Liver (tissue), 9 donors: Measurements from ENCODE around the gene UROC1. TPM values are rescaled to one million over a fixed set of nuclear protein-coding genes. Genes with fewer than 3 reads are reported as not detected.

ENCODE experiments used
- DNase-seq: peaks from one replicate; pipeline ENCODE4 v3.0.0-alpha.2; 2017; ENCODE audit warnings: low spot score
- H3K27ac ChIP-seq, 2 donors: one replicate each; pipeline ENCODE4 v1.7.0; 2013; ENCODE audit warnings: inconsistent platforms in 2 of 2, low read length in 2 of 2, control low read depth in 1 of 2, low read depth in 1 of 2, mild to moderate bottlenecking in 1 of 2
- H3K27me3 ChIP-seq, 4 donors: one replicate each; pipeline versions ENCODE4 v1.6.1 to v1.7.0; 2013; ENCODE audit warnings: low read length in 3 of 4, inconsistent platforms in 1 of 4, mild to moderate bottlenecking in 1 of 4, moderate library complexity in 1 of 4; ENCODE audit not compliant: control insufficient read depth in 4 of 4, insufficient read depth in 4 of 4
- H3K36me3 ChIP-seq, 4 donors: one replicate each; pipeline versions ENCODE4 v1.6.1 to v1.7.0; 2013; ENCODE audit warnings: low read length in 3 of 4, mild to moderate bottlenecking in 3 of 4, low read depth in 1 of 4, moderate library complexity in 1 of 4; ENCODE audit not compliant: control insufficient read depth in 4 of 4, insufficient read depth in 3 of 4
- H3K4me1 ChIP-seq, 4 donors: one replicate each; pipeline versions ENCODE4 v1.6.1 to v1.7.0; 2013; ENCODE audit warnings: low read length in 3 of 4, mild to moderate bottlenecking in 3 of 4, moderate library complexity in 1 of 4; ENCODE audit not compliant: control insufficient read depth in 4 of 4, insufficient read depth in 4 of 4
- H3K4me3 ChIP-seq, 3 donors: one replicate each; pipeline versions ENCODE4 v1.6.1 to v1.7.0; 2013; ENCODE audit warnings: low read length in 3 of 3, control low read depth in 1 of 3, low read depth in 1 of 3, mild to moderate bottlenecking in 1 of 3
- H3K9ac ChIP-seq, 2 donors: one replicate each; pipeline ENCODE4 v1.7.0; 2013; ENCODE audit warnings: low read length in 2 of 2, mild to moderate bottlenecking in 2 of 2, moderate library complexity in 2 of 2, control low read depth in 1 of 2, low read depth in 1 of 2
- H3K9me3 ChIP-seq, 4 donors: one replicate each; pipeline versions ENCODE4 v1.6.1 to v1.7.0; 2013; ENCODE audit warnings: low read length in 3 of 4; ENCODE audit not compliant: control insufficient read depth in 4 of 4
- EGR1 ChIP-seq, 2 donors: IDR thresholded peaks; 2 replicates each; pipeline ENCODE4 v1.6.1; 2016 to 2018; ENCODE audit warnings: antibody characterized with exemption in 2 of 2, low read depth in 2 of 2
- FOXA1 ChIP-seq: IDR thresholded peaks from 2 replicates; pipeline ENCODE4 v1.6.1; 2016; ENCODE audit warnings: antibody characterized with exemption
- FOXA2 ChIP-seq: IDR thresholded peaks from 2 replicates; pipeline ENCODE4 v1.6.1; 2016; ENCODE audit warnings: antibody characterized with exemption
- GABPA ChIP-seq, 2 donors: IDR thresholded peaks in 1 of 2; conservative IDR thresholded peaks in 1 of 2; 2 replicates each; pipeline ENCODE4 v1.6.1; 2016; ENCODE audit warnings: antibody characterized with exemption in 2 of 2, mild to moderate bottlenecking in 1 of 2, moderate library complexity in 1 of 2
- HNF4A ChIP-seq, 2 donors: conservative IDR thresholded peaks; 2 replicates each; pipeline ENCODE4 v1.6.1; 2016; ENCODE audit warnings: antibody characterized with exemption in 2 of 2, mild to moderate bottlenecking in 2 of 2
- HNF4G ChIP-seq: IDR thresholded peaks from 2 replicates; pipeline ENCODE4 v1.6.1; 2016; ENCODE audit warnings: antibody characterized with exemption
- JUND ChIP-seq, 2 donors: IDR thresholded peaks; 2 replicates each; pipeline ENCODE4 v1.6.1; 2016; ENCODE audit warnings: antibody characterized with exemption in 2 of 2
- NR2F2 ChIP-seq: IDR thresholded peaks from 2 replicates; pipeline ENCODE4 v1.6.1; 2016; ENCODE audit warnings: antibody characterized with exemption
- RAD21 ChIP-seq, 2 donors: IDR thresholded peaks; 2 replicates each; pipeline ENCODE4 v1.6.1; 2016; ENCODE audit warnings: antibody characterized with exemption in 2 of 2, mild to moderate bottlenecking in 2 of 2
- RXRA ChIP-seq, 2 donors: IDR thresholded peaks; 2 replicates each; pipeline ENCODE4 v1.6.1; 2017 to 2018; ENCODE audit warnings: antibody characterized with exemption in 2 of 2, mild to moderate bottlenecking in 1 of 2
- SP1 ChIP-seq: IDR thresholded peaks from 2 replicates; pipeline ENCODE4 v1.6.1; 2018; ENCODE audit warnings: antibody characterized with exemption, mild to moderate bottlenecking
- TAF1 ChIP-seq: conservative IDR thresholded peaks from 2 replicates; pipeline ENCODE4 v1.6.1; 2016; ENCODE audit warnings: antibody characterized with exemption, mild to moderate bottlenecking
- YY1 ChIP-seq: IDR thresholded peaks from 2 replicates; pipeline ENCODE4 v1.6.1; 2016; ENCODE audit warnings: antibody characterized with exemption, mild to moderate bottlenecking
- WGBS: extraction: QIAGEN DNeasy Blood & Tissue Kit; methylation state at CpG from one replicate; pipeline ENCODE4 v1.1.7; 2013; 5-methylcytosine and 5-hydroxymethylcytosine counted together
- polyA plus RNA-seq, 2 donors: library from polyadenylated mRNA; stranded (reverse) in 1 of 2; unstranded in 1 of 2; fragments of 200-250 nt in 1 of 2; fragments of >200 nt in 1 of 2; fragmentation: Nextera tagmentation in 1 of 2; extraction: Ambion mirVana in 1 of 2; gene quantifications; one replicate each; pipeline versions ENCODE4 v1.2.1 to v1.2.3, GENCODE V29; 2013 to 2015
- total RNA-seq, 2 donors: library from RNA; depleted of rRNA; stranded (reverse); fragments of >200 nt; gene quantifications; one replicate each; pipeline ENCODE4 v1.2.3, GENCODE V29; 2014
- TF ChIP-seq, protein P1 (sequence below): IDR thresholded peaks from 2 replicates; pipeline ENCODE4 v1.6.1; 2016; ENCODE audit warnings: antibody characterized with exemption
- TF ChIP-seq, protein P2 (sequence below): fragments of 150-350 bp; IDR thresholded peaks from 2 replicates; pipeline ENCODE4 v1.5.1; 2017; ENCODE audit warnings: improper control_type of control experiment, low read depth, low read length; ENCODE audit not compliant: missing input control
- TF ChIP-seq, protein P3 (sequence below): IDR thresholded peaks from 2 replicates; pipeline ENCODE4 v1.6.1; 2016; ENCODE audit warnings: antibody characterized with exemption
- TF ChIP-seq, protein P4 (sequence below): IDR thresholded peaks from 2 replicates; pipeline ENCODE4 v1.6.1; 2016; ENCODE audit warnings: antibody characterized with exemption
- TF ChIP-seq, protein P5 (sequence below): IDR thresholded peaks from 2 replicates; pipeline ENCODE4 v1.6.1; 2016; ENCODE audit warnings: antibody characterized with exemption, mild to moderate bottlenecking
- donor health status: healthy.
- donor health status: healthy.
- donor health status: healthy.
- donor health status: healthy.
- donor health status: healthy.

UROC1 gene
- total RNA-seq (10 to 100 TPM in 1 of 2 donors, 1 to 10 TPM in 1; 5.9 to 28.4 TPM), polyA plus RNA-seq (10 to 100 TPM; 16.5 to 20.0 TPM)

DNA sequence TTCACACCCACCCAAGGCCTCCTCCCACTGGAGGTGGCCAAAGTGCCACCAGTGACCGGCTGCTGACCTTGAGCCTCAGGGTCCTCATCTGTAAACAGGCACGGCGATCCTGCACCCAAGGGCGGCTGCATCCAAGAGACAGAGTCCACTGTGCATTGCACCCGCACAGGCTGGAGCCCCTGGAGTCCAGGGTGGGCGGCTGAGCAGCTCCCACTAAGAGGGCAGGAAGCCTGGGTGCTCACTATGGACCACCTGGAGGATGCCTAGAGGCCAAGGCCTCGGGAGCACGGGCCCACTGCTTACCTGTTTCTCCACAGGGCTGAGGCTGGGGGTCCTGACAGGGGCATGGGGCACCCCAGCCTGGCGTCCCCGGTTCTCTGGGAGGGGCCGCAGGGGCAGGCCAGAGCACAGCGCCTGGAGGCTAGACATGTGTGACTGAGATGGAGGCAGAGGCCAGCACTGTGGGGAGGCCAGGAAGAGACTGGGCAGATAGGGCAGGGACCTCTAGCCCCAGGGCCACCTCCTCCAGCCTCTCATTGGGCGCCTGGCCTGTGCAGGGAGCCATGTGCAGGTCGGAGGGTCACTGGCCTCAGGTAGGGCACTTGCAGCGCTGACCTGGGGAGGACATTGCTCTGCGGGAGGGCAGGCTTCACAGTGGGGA lies at the start of gene UROC1:
Gene UROC1 (minus strand): TSS at position 483 of the 661 bp plus-strand sequence. CDS start 54 bp downstream, at position 429.
- no peaks in the 10 kb centered on the region for H3K9me3 ChIP-seq
- H3K36me3 ChIP-seq = no peaks in the 10 kb centered on the region
- TF ChIP-seq FOXA1 (peak; percentile 14), RAD21 (IDR thresholded peaks at IDR 0.05) (peak in 1 of 2 donors; percentile 4), EGR1 (IDR thresholded peaks at IDR 0.05; ENCODE audit: low read depth in 2 of 2) (no peak), HNF4G (peak; percentile 23), HNF4A (conservative IDR thresholded peaks at IDR 0.05) (peak; percentile 68 to 70), FOXA2 (no peak), GABPA (IDR thresholded peaks at IDR 0.05 in 1 of 2, conservative IDR thresholded peaks at IDR 0.05 in 1 of 2) (no peak), RXRA (IDR thresholded peaks at IDR 0.05) (peak; percentile 95 to 98), JUND (IDR thresholded peaks at IDR 0.05) (no peak), NR2F2 (peak; percentile 73), YY1 (no peak), SP1 (peak; percentile 83), TAF1 (no peak)
- TF ChIP-seq, protein P1, sequence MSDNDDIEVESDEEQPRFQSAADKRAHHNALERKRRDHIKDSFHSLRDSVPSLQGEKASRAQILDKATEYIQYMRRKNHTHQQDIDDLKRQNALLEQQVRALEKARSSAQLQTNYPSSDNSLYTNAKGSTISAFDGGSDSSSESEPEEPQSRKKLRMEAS = peak; percentile 64
- TF ChIP-seq, protein P2, sequence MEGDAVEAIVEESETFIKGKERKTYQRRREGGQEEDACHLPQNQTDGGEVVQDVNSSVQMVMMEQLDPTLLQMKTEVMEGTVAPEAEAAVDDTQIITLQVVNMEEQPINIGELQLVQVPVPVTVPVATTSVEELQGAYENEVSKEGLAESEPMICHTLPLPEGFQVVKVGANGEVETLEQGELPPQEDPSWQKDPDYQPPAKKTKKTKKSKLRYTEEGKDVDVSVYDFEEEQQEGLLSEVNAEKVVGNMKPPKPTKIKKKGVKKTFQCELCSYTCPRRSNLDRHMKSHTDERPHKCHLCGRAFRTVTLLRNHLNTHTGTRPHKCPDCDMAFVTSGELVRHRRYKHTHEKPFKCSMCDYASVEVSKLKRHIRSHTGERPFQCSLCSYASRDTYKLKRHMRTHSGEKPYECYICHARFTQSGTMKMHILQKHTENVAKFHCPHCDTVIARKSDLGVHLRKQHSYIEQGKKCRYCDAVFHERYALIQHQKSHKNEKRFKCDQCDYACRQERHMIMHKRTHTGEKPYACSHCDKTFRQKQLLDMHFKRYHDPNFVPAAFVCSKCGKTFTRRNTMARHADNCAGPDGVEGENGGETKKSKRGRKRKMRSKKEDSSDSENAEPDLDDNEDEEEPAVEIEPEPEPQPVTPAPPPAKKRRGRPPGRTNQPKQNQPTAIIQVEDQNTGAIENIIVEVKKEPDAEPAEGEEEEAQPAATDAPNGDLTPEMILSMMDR = no peak
- TF ChIP-seq, protein P3, sequence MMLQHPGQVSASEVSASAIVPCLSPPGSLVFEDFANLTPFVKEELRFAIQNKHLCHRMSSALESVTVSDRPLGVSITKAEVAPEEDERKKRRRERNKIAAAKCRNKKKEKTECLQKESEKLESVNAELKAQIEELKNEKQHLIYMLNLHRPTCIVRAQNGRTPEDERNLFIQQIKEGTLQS = no peak
- TF ChIP-seq, protein P4, sequence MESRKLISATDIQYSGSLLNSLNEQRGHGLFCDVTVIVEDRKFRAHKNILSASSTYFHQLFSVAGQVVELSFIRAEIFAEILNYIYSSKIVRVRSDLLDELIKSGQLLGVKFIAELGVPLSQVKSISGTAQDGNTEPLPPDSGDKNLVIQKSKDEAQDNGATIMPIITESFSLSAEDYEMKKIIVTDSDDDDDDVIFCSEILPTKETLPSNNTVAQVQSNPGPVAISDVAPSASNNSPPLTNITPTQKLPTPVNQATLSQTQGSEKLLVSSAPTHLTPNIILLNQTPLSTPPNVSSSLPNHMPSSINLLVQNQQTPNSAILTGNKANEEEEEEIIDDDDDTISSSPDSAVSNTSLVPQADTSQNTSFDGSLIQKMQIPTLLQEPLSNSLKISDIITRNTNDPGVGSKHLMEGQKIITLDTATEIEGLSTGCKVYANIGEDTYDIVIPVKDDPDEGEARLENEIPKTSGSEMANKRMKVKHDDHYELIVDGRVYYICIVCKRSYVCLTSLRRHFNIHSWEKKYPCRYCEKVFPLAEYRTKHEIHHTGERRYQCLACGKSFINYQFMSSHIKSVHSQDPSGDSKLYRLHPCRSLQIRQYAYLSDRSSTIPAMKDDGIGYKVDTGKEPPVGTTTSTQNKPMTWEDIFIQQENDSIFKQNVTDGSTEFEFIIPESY = no peak
- TF ChIP-seq, protein P5, sequence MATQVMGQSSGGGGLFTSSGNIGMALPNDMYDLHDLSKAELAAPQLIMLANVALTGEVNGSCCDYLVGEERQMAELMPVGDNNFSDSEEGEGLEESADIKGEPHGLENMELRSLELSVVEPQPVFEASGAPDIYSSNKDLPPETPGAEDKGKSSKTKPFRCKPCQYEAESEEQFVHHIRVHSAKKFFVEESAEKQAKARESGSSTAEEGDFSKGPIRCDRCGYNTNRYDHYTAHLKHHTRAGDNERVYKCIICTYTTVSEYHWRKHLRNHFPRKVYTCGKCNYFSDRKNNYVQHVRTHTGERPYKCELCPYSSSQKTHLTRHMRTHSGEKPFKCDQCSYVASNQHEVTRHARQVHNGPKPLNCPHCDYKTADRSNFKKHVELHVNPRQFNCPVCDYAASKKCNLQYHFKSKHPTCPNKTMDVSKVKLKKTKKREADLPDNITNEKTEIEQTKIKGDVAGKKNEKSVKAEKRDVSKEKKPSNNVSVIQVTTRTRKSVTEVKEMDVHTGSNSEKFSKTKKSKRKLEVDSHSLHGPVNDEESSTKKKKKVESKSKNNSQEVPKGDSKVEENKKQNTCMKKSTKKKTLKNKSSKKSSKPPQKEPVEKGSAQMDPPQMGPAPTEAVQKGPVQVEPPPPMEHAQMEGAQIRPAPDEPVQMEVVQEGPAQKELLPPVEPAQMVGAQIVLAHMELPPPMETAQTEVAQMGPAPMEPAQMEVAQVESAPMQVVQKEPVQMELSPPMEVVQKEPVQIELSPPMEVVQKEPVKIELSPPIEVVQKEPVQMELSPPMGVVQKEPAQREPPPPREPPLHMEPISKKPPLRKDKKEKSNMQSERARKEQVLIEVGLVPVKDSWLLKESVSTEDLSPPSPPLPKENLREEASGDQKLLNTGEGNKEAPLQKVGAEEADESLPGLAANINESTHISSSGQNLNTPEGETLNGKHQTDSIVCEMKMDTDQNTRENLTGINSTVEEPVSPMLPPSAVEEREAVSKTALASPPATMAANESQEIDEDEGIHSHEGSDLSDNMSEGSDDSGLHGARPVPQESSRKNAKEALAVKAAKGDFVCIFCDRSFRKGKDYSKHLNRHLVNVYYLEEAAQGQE = peak; percentile 45
- H3K27ac ChIP-seq = peak within 1 kb of the TSS; percentile 73 to 87
- peak; percentile 68 for DNase-seq
- 36% methylated on average over 16 of the region's 16 CpGs for WGBS
- H3K4me3 ChIP-seq = peak within 1 kb of the TSS; percentile 45 to 85 (median 73)
- no peaks in the 10 kb centered on the region for H3K27me3 ChIP-seq
- peaks cover 23 to 86% (median 62%) of the 10 kb centered on the region in 4 donors for H3K4me1 ChIP-seq
- peak within 1 kb of the TSS in 1 of 2 donors; percentile 36 for H3K9ac ChIP-seq
